ENCODE data around the gene KIFC3. TPM values are rescaled to one million over a fixed set of nuclear protein-coding genes. Genes with fewer than 3 reads are reported as not detected.

KIFC3 gene
- total and polyA plus RNA-seq, 11 donors, result 46.1 to 105 (median 65.6) TPM

GRCh38 chr16:57725151-57725550, 77.1 kb downstream of the KIFC3 start:
- intact Hi-C loops (cut with DNase I), result no loop called here

GRCh38 chr16:57724531-57724930, 77.8 kb downstream of the KIFC3 start:
- 79 to 90% (median 81%) methylated on average over 9 to 15 of the region's 15 CpGs for WGBS, 4 donors

More at GRCh38 chr16:57725151-57725550, 77.1 kb downstream of the KIFC3 start:
- no peak for ATAC-seq
- Histone ChIP-seq H3K4me3 (no peak overlapping the region), H3K4me1 (no peaks in the 10 kb centered on the region), H3K27ac (no peak overlapping the region), H3K27me3 (no peaks in the 10 kb centered on the region), H3K36me3 (no peaks in the 10 kb centered on the region), H3K9me3 (no peaks in the 10 kb centered on the region)
- WGBS, 4 donors, result 56 to 70% (median 65%) methylated on average over 5 of the region's 5 CpGs
- no peak for TF ChIP-seq POLR2A (IDR thresholded peaks at IDR 0.05)
- TF ChIP-seq CTCF (IDR thresholded peaks at IDR 0.05), result no peak
- no peak for DNase-seq

GRCh38 chr16:57723170-57723569, 79.1 kb downstream of the KIFC3 start:
- intact Hi-C loops (cut with DNase I), result loop anchor here (5.0 kb wide), 5 partner anchors 51 to 146 kb away; no protein-coding TSS in a partner anchor
- no peaks in the 10 kb centered on the region for H3K27me3 ChIP-seq
- 72 to 77% (median 74%) methylated on average over 7 of the region's 7 CpGs for WGBS, 4 donors
- ATAC-seq (no peak), DNase-seq (no peak)
- H3K4me3 ChIP-seq, result no peak overlapping the region
- no peaks in the 10 kb centered on the region for H3K36me3 ChIP-seq
- TF ChIP-seq CTCF (IDR thresholded peaks at IDR 0.05) (peak in 3 of 12 donors; percentile 11 to 14 (median 13)), POLR2A (IDR thresholded peaks at IDR 0.05) (no peak)
- no peak overlapping the region for H3K27ac ChIP-seq
- no peaks in the 10 kb centered on the region for H3K4me1 ChIP-seq
- H3K9me3 ChIP-seq, result no peaks in the 10 kb centered on the region

More at GRCh38 chr16:57724531-57724930, 77.8 kb downstream of the KIFC3 start:
- H3K9me3 ChIP-seq, result no peaks in the 10 kb centered on the region
- no peaks in the 10 kb centered on the region for H3K27me3 ChIP-seq
- DNase-seq (no peak), ATAC-seq (no peak)
- no peak overlapping the region for H3K4me3 ChIP-seq
- no peaks in the 10 kb centered on the region for H3K4me1 ChIP-seq
- no peak for TF ChIP-seq CTCF (IDR thresholded peaks at IDR 0.05)
- TF ChIP-seq POLR2A (IDR thresholded peaks at IDR 0.05), result no peak
- no peak overlapping the region for H3K27ac ChIP-seq
- intact Hi-C loops (cut with DNase I), result loop anchor here (5.0 kb wide), 5 partner anchors 52 to 147 kb away; no protein-coding TSS in a partner anchor
- H3K36me3 ChIP-seq, result no peaks in the 10 kb centered on the region

GRCh38 chr16:57722651-57723050, 79.6 kb downstream of the KIFC3 start:
- TF ChIP-seq POLR2A (IDR thresholded peaks at IDR 0.05), result no peak
- no peak for TF ChIP-seq CTCF (IDR thresholded peaks at IDR 0.05)
- H3K27me3 ChIP-seq, result no peaks in the 10 kb centered on the region
- WGBS, 4 donors, result 82 to 89% (median 87%) methylated on average over 9 to 11 of the region's 11 CpGs
- H3K36me3 ChIP-seq, result no peaks in the 10 kb centered on the region
- no peak overlapping the region for H3K4me3 ChIP-seq
- intact Hi-C loops (cut with DNase I), result loop anchor here (5.0 kb wide), 5 partner anchors 50 to 145 kb away; no protein-coding TSS in a partner anchor
- DNase-seq (no peak), ATAC-seq (no peak)
- H3K4me1 ChIP-seq, result no peaks in the 10 kb centered on the region
- no peak overlapping the region for H3K27ac ChIP-seq
- no peaks in the 10 kb centered on the region for H3K9me3 ChIP-seq

Measured in heart left ventricle (tissue), 16 donors.